ENCODE measurements around the gene PEX14. TPM values are rescaled to one million over a fixed set of nuclear protein-coding genes. Genes with fewer than 3 reads are reported as not detected.

Gene PEX14
- total RNA-seq, 1 experiment from 2014 or later: 29.3 TPM

DNA sequence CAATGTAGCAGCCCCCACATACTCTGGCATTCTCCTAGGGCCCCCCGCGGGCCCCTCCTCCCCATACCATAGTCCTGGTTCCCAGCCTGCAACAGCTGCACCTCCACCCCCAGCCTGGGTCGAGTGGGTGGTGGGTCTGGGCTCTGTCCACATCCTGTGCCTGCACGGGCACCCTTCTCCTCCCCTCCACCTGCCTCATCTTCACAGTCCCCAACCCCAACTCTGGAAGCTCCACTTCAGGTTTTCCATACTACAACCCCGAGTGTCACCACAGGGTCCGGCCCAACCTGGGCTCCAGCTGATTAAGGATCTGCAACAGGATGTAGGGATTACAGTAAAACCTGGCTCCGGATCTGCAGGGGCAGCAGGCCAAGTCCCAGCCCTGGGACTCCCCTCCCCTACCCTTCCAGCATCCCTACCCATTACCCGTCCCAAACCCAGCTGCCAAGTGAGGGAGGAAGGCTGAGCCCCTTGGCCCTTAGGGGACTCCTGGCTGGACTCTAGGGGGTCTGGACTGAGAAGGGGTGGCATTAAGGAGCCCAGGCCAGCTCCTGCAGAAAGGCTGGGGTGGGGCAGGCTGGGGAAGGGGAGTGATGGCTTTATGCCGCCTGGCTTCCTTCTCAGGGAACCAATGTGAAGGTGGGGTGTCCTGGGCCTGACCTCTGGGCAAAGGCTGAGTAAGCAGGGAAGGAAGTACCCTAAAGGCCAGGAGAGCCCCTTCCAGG, 204.9 kb downstream of the PEX14 start (continued):
- TF ChIP-seq ELF1 (IDR thresholded peaks at IDR 0.05; ENCODE audit: borderline replicate concordance, low read depth): no peak
- TF ChIP-seq POLR2AphosphoS5 (IDR thresholded peaks at IDR 0.05; ENCODE audit: low read depth, low read length): no peak

Other genes starting within 250 kb of the PEX14 start
- gene PGD, start 75.9 kb upstream of the PEX14 start, total RNA-seq (2021; ENCODE audit: unreplicated experiment): 144 TPM
- gene CENPS, start 44.5 kb upstream of the PEX14 start, total RNA-seq (2021; ENCODE audit: unreplicated experiment): 21.9 TPM
- gene CORT, start 24.9 kb upstream of the PEX14 start, total RNA-seq (2021; ENCODE audit: unreplicated experiment): 0.84 TPM
- gene DFFA, start 2.4 kb upstream of the PEX14 start, total RNA-seq (2021; ENCODE audit: unreplicated experiment): 67.7 TPM